Neural progenitor cell (in vitro differentiated cells): ENCODE data around the gene PIGC. TPM values are rescaled to one million over a fixed set of nuclear protein-coding genes. Genes with fewer than 3 reads are reported as not detected.

Experiments used
- DNase-seq: peaks from one replicate; pipeline ENCODE4 v3.0.0-alpha.2; 2016; ENCODE audit warnings: low spot score
- H2AFZ ChIP-seq: fragments of 200-600 bp; sonication (generic); replicated peaks from 2 replicates; pipeline ENCODE4 v1.6.1; 2016; ENCODE audit warnings: antibody characterized with exemption
- H3F3A ChIP-seq: fragments of 200-600 bp; sonication (generic); 2 replicates; pipeline ENCODE4 v1.6.1; 2016; ENCODE audit warnings: antibody characterized with exemption, low read depth
- H3K27ac ChIP-seq: fragments of 200-600 bp; sonication (generic); 2 replicates; pipeline ENCODE4 v1.5.1; 2016; ENCODE audit warnings: mild to moderate bottlenecking
- H3K27me3 ChIP-seq: fragments of 200-600 bp; sonication (generic); 2 replicates; pipeline ENCODE4 v1.6.1; 2016; ENCODE audit warnings: mild to moderate bottlenecking, moderate library complexity
- H3K36me3 ChIP-seq: fragments of 200-600 bp; sonication (generic); 2 replicates; pipeline ENCODE4 v1.5.1; 2016
- H3K4me1 ChIP-seq: fragments of 200-600 bp; sonication (generic); 2 replicates; pipeline ENCODE4 v1.6.1; 2016; ENCODE audit warnings: mixed run types
- H3K4me2 ChIP-seq: fragments of 200-600 bp; sonication (generic); 2 replicates; pipeline ENCODE4 v1.6.1; 2016
- H3K4me3 ChIP-seq: fragments of 200-600 bp; sonication (generic); 2 replicates; pipeline ENCODE4 v1.5.1; 2016
- H3K79me2 ChIP-seq: fragments of 200-600 bp; sonication (generic); 2 replicates; pipeline ENCODE4 v1.6.1; 2016; ENCODE audit warnings: low read depth
- H3K9ac ChIP-seq: fragments of 200-600 bp; sonication (generic); 2 replicates; pipeline ENCODE4 v1.6.1; 2016
- H3K9me3 ChIP-seq: fragments of 200-600 bp; sonication (generic); 2 replicates; pipeline ENCODE4 v1.5.1; 2016; ENCODE audit warnings: low read depth
- H4K20me1 ChIP-seq: fragments of 200-600 bp; sonication (generic); 2 replicates; pipeline ENCODE4 v1.6.1; 2016; ENCODE audit warnings: low read depth
- H3K27ac Mint-ChIP-seq: 3 replicates; pipeline ENCODE4 v1.8.0; 2021; ENCODE audit warnings: mixed read lengths
- H3K27me3 Mint-ChIP-seq: 2 replicates; pipeline ENCODE4 v1.8.0; 2022; ENCODE audit warnings: low read depth, mild to moderate bottlenecking, inconsistent platforms, moderate library complexity, mixed read lengths; ENCODE audit not compliant: insufficient read depth
- H3K36me3 Mint-ChIP-seq: 3 replicates; pipeline ENCODE4 v1.8.0; 2021; ENCODE audit warnings: mixed read lengths
- H3K4me1 Mint-ChIP-seq: 3 replicates; pipeline ENCODE4 v1.8.0; 2021; ENCODE audit warnings: mixed read lengths
- H3K4me3 Mint-ChIP-seq: 3 replicates; pipeline ENCODE4 v1.8.0; 2021; ENCODE audit warnings: mild to moderate bottlenecking, moderate library complexity, mixed read lengths
- H3K9me3 Mint-ChIP-seq: 3 replicates; pipeline ENCODE4 v1.8.0; 2020; ENCODE audit warnings: mixed read lengths
- EZH2 ChIP-seq: fragments of 200-600 bp; sonication (generic); IDR thresholded peaks from 2 replicates; pipeline ENCODE4 v1.6.1; 2017; ENCODE audit warnings: antibody characterized with exemption, mild to moderate bottlenecking, moderate library complexity
- EZH2phosphoT487 ChIP-seq: fragments of 200-600 bp; sonication (generic); IDR thresholded peaks from 2 replicates; pipeline ENCODE4 v1.6.1; 2017; ENCODE audit warnings: antibody characterized with exemption
- total RNA-seq: library from RNA; depleted of rRNA; stranded (reverse); fragments of >200 nt; gene quantifications from 2 replicates; pipeline ENCODE4 v1.2.3, GENCODE V29; 2015; ENCODE audit warnings: low replicate concordance
- TF ChIP-seq, protein P1 (sequence below): fragments of 200-600 bp; sonication (generic); IDR thresholded peaks from 2 replicates; pipeline ENCODE4 v1.5.1; 2017; ENCODE audit warnings: antibody characterized with exemption, mild to moderate bottlenecking

Gene PIGC
- total RNA-seq, 1 donor from 2014 or later = 39.4 TPM

DNA sequence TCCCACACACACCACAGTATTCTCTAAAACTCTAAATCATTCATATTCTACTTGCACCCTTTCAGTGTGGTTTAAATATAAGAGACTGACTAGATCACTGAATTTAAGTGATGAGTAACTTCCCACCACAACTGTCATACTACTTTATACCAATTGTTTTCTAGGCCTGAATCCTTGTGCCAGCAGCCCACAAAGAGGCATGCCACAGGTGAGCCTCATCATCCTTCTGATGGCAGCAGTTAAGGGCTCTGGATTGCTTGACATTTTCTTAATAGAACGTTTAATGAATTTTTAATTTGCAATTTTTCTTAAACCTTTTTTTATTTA is 13.8 kb downstream of the PIGC start:
- H3K79me2 ChIP-seq = peaks cover 2% of the 10 kb centered on the region
- Mint-ChIP-seq H3K4me1 (no peaks in the 10 kb centered on the region), H3K27ac (no peak overlapping the region), H3K27me3 (no peaks in the 10 kb centered on the region), H3K9me3 (peaks cover 16% of the 10 kb centered on the region), H3K4me3 (no peak overlapping the region), H3K36me3 (peaks cover 10% of the 10 kb centered on the region)
- no peak overlapping the region for H3K27ac ChIP-seq
- peaks cover 14% of the 10 kb centered on the region for H3K4me1 ChIP-seq
- H3K36me3 ChIP-seq = no peaks in the 10 kb centered on the region
- no peak overlapping the region for H2AFZ ChIP-seq
- H3K9me3 ChIP-seq = no peaks in the 10 kb centered on the region
- H3F3A ChIP-seq = no peaks in the 10 kb centered on the region
- TF ChIP-seq, protein P1, sequence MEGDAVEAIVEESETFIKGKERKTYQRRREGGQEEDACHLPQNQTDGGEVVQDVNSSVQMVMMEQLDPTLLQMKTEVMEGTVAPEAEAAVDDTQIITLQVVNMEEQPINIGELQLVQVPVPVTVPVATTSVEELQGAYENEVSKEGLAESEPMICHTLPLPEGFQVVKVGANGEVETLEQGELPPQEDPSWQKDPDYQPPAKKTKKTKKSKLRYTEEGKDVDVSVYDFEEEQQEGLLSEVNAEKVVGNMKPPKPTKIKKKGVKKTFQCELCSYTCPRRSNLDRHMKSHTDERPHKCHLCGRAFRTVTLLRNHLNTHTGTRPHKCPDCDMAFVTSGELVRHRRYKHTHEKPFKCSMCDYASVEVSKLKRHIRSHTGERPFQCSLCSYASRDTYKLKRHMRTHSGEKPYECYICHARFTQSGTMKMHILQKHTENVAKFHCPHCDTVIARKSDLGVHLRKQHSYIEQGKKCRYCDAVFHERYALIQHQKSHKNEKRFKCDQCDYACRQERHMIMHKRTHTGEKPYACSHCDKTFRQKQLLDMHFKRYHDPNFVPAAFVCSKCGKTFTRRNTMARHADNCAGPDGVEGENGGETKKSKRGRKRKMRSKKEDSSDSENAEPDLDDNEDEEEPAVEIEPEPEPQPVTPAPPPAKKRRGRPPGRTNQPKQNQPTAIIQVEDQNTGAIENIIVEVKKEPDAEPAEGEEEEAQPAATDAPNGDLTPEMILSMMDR = no peak
- TF ChIP-seq EZH2 (no peak), EZH2phosphoT487 (no peak)
- H3K4me2 ChIP-seq = no peak overlapping the region
- no peak for DNase-seq
- no peak overlapping the region for H3K4me3 ChIP-seq
- H3K9ac ChIP-seq = no peak overlapping the region
- H3K27me3 ChIP-seq = no peaks in the 10 kb centered on the region
- H4K20me1 ChIP-seq = no peaks in the 10 kb centered on the region

DNA sequence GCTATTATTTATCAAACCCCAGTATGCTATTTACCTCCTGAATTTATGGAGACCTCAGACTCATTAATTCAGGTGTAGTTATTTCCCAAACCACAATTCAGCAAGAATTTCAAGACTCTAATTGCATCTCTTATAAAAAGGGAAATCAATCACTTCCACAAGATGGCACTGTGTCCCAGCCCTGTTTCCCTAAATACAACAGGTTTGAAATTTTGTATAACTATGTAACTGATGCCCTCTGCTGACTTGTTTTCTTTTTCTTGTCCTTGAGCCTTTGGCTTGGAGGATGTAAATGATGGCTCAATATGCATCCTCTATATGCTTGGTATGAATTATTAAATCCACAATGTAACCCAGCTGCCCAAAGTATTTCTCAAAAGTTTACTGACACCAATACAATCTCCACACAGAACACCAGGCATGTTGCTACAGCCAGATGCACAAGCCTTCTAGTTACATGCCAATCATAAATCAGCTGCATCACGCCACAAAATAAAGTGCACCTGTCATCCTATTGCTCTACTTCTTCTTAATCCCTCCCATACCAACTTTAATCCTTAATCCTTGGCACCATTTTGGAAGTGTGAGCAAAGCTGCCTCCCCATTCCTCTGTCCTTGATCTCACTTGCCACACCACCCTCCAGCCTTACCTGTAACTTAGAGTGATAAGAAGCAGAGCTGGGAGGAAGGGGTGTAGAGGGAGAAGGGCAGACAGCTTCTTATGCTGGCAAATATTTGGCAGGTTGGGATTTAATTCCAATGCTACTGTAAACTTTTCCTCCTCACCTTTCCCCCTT is 14.3 kb downstream of the PIGC start:
- TF ChIP-seq, protein P1 = peak; percentile 76
- no peak for TF ChIP-seq EZH2phosphoT487
- peak; percentile 57 for DNase-seq

DNA sequence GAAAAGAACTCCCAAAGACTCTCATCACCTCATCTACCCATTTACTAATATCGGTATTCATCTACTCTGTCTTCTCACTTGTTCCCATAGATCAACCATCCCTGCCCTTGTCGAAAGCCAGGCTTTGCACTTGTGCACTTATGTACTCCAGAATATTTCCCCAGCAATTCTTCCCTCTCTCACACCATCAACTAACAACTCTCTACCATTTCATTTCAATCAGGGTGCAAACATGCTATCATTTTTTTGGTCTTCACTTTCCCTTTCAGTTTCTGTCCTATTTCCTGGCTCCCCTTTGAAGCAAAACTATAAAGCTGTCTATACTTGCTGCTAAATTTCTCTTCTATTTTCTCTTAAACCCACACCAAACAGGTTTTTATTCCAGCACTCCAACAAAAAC is 16.7 kb downstream of the PIGC start:
- no peak for DNase-seq
- Histone ChIP-seq H3K4me2 (no peak overlapping the region), H3K4me3 (no peak overlapping the region), H3K27ac (no peak overlapping the region), H2AFZ (no peak overlapping the region), H4K20me1 (no peaks in the 10 kb centered on the region), H3K4me1 (peaks cover 15% of the 10 kb centered on the region), H3K79me2 (peaks cover 5% of the 10 kb centered on the region), H3K27me3 (no peaks in the 10 kb centered on the region), H3K9ac (no peak overlapping the region), H3K36me3 (no peaks in the 10 kb centered on the region), H3F3A (no peaks in the 10 kb centered on the region), H3K9me3 (no peaks in the 10 kb centered on the region)
- TF ChIP-seq, protein P1 = no peak
- TF ChIP-seq EZH2phosphoT487 (no peak), EZH2 (no peak)
- Mint-ChIP-seq H3K4me1 (no peaks in the 10 kb centered on the region), H3K9me3 (no peaks in the 10 kb centered on the region), H3K4me3 (no peak overlapping the region), H3K36me3 (no peaks in the 10 kb centered on the region), H3K27me3 (no peaks in the 10 kb centered on the region), H3K27ac (no peak overlapping the region)

More for the DNA sequence above, 14.3 kb downstream of the PIGC start:
- H3K4me3 ChIP-seq = no peak overlapping the region
- H3K36me3 Mint-ChIP-seq = peaks cover 10% of the 10 kb centered on the region
- no peak overlapping the region for H3K27ac Mint-ChIP-seq
- no peak overlapping the region for H3K9ac ChIP-seq
- no peak overlapping the region for H3K27ac ChIP-seq
- H3K27me3 ChIP-seq = no peaks in the 10 kb centered on the region
- H4K20me1 ChIP-seq = no peaks in the 10 kb centered on the region
- no peaks in the 10 kb centered on the region for H3K27me3 Mint-ChIP-seq
- H3K4me1 ChIP-seq = peaks cover 14% of the 10 kb centered on the region
- peaks cover 5% of the 10 kb centered on the region for H3K79me2 ChIP-seq
- no peak overlapping the region for H3K4me2 ChIP-seq
- no peak overlapping the region for H3K4me3 Mint-ChIP-seq
- H2AFZ ChIP-seq = no peak overlapping the region
- H3F3A ChIP-seq = no peaks in the 10 kb centered on the region
- H3K36me3 ChIP-seq = no peaks in the 10 kb centered on the region
- H3K9me3 ChIP-seq = no peaks in the 10 kb centered on the region
- no peaks in the 10 kb centered on the region for H3K4me1 Mint-ChIP-seq
- peaks cover 12% of the 10 kb centered on the region for H3K9me3 Mint-ChIP-seq
